ENCODE measurements around the gene SRP9.
"Not testable (repeated sequence)": the region's sequence is repeated elsewhere in the genome, so short reads cannot be mapped to it uniquely, and the experiment has no call there.

The SRP9 gene

DNA sequence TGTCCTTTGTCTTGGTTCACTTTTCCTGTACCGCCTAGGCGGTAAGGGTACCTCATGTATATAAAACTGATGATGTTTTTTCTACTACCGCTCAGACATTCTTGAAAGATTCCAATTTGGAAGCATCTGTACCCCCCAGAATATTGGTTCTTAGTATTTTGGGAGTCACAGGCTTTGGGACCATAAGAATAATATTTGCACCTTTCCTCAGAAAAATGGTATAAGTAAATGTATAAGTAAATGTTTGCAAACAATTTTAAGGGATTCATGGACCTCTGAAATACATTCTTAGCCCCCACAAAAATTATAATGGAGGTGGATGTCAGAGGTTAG is 677 bp downstream of the SRP9 start:
- DNase-seq, result no peak

DNA sequence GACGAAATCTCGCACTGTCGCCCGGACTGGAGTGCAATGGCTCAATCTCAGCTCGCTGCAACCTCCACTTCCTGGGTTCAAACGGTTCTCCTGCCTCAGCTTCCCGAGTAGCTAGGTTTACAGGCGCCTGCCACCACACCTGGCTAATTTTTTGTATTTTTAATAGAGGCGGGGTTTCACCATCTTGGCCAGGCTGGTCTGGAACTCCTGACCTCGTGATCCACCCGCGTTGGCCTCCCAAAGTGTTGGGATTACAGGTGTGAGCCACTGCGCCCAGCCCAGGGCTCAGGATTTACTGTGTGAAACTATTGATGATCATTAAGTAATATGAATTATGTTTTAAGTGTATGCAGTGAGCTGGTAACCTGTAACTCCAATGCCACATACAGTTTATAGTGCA is 1.5 kb downstream of the SRP9 start:
- DNase-seq, result not testable (repeated sequence)

- DNase-seq, result no peak
These were observed 2.5 kb downstream of the SRP9 start for GRCh38 chr1:225780134-225780533.

GRCh38 chr1:225780630-225781029 is 3.0 kb downstream of the SRP9 start:
- no peak for DNase-seq

GRCh38 chr1:225789142-225789541 is 11.5 kb downstream of the SRP9 start:
- not testable (repeated sequence) for DNase-seq

- DNase-seq, result no peak
These were observed 17.3 kb downstream of the SRP9 start for GRCh38 chr1:225794954-225795353.

DNA sequence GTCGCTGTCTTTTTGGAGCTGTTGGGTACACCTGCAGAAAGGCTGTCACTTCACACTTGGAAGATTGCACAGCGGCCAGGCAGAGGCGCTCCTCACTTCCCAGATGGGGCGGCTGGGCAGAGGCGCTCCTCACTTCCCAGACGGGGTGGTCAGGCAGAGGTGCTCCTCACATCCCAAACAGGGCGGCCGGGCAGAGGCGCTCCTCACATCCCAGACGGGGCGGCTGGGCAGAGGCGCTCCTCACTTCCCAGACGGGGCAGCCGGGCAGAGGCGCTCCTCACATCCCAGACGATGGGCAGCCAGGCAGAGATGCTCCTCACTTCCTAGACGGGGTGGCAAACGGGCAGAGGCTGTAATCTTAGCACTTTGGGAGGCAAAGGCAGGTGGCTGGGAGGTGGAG is 18.5 kb downstream of the SRP9 start:
- DNase-seq, result not testable (repeated sequence)

GRCh38 chr1:225801146-225801545 is 23.5 kb downstream of the SRP9 start:
- not testable (repeated sequence) for DNase-seq

DNA sequence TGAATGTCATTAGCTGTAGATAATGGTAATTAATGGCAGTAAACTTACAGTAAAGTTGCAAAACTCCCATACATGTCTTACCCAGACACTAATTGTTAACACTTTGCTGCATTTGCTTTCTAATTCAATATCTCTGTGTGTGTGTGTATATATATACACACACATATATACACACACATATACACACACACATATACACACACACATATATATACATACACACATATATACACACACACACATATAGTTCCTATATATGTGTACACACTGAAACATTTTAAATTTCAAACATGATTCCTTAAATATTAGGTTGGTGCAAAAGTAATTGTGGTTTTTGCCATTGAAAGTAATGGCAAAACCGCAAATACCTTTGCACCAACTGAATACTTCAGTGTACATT is 28.6 kb downstream of the SRP9 start:
- no peak for DNase-seq

DNA sequence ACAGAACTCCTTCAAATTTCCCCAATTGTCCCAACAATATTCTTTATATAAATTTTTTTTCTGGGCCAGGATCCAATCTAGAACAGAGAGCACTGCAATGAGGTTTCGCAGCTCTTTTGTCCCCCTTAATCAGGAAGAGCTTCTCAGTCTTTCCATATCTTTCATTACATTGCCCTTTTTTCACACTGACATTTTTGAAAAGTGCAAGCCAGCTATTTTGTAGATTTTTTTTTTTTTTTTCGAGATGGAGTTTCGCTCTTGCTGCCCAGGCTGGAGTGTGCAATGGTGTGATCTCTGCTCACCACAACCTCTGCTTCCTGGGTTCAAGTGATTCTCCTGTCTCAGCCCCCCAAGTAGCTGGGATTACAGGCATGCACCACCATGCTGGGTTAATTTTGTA is 29.1 kb downstream of the SRP9 start:
- DNase-seq, result not testable (repeated sequence)

GRCh38 chr1:225808136-225808535 is 30.5 kb downstream of the SRP9 start:
- no peak for DNase-seq

GRCh38 chr1:225809842-225810578 is 32.4 kb downstream of the SRP9 start, which contains the start of gene EPHX1:
Gene EPHX1 (plus strand): TSS chr1:225810124. CDS start chr1:225828730, 18,606 bp downstream.
- peak; percentile 74 for DNase-seq

GRCh38 chr1:225810579-225811538 is 33.2 kb downstream of the SRP9 start:
- DNase-seq, result not testable (repeated sequence)

- DNase-seq, result no peak
These were observed 34.2 kb downstream of the SRP9 start for GRCh38 chr1:225811622-225812487.

- no peak for DNase-seq
These were observed 35.0 kb downstream of the SRP9 start for GRCh38 chr1:225812488-225813213.

DNA sequence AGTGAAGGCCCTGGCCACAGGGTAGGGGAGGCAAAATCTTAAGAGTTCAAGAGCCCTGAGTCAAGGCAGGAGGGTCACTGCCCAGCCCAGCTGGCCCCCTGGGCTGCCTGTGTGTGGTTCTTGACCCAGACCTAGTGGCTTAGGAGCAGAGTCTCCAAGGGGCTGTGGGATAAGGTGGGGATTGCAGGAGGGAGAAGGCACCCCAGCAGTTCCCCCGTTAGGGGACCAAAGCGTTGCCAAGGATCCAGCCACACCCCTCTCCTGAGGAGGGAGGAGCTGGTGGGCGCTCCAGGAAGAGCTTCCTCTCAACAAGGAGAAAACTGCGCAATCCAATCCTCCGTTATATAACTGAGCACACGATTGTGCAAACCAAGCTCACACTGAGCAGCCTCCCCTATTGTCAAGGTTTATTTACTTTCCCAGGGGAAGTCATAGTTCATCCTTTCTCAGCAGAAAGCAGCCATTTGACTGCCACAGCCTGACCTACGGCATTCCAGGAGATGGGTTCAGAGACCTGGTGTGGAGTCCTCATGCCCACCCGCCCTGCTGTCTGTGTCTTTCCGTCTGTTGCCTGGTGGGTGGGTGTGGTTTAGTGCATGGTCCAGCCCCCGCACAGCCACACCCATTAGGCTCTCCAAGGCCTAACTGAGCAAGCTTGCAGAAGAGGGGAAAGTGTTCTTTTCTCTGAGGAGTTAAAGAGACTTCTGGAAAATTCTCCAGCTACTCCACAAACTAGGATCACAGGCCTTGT is 35.8 kb downstream of the SRP9 start:
- DNase-seq, result no peak

DNA sequence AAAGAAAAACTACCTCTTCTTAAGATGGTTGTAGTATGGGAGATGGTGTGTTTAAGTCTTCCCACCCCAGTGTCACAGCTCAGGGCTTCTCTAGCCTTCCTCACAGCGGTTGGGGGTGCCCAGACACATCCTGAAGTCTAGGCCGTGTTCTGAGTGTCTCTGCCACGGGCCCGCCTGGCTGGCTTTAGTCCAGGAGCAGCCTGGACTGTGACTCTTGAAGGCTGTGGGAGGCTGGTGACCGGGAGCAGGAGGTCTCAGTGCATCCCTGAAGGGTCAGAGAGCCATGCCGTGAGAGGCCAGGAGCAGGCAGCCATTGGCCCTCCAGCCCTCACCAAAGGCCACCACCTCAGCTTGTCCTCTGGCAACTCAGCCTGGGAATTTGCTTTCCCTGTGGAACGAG is 36.8 kb downstream of the SRP9 start:
- DNase-seq, result no peak

- not testable (repeated sequence) for DNase-seq
These were observed 37.5 kb downstream of the SRP9 start for GRCh38 chr1:225815090-225815489.

- no peak for DNase-seq
These were observed 38.0 kb downstream of the SRP9 start for GRCh38 chr1:225815526-225816178.

DNA sequence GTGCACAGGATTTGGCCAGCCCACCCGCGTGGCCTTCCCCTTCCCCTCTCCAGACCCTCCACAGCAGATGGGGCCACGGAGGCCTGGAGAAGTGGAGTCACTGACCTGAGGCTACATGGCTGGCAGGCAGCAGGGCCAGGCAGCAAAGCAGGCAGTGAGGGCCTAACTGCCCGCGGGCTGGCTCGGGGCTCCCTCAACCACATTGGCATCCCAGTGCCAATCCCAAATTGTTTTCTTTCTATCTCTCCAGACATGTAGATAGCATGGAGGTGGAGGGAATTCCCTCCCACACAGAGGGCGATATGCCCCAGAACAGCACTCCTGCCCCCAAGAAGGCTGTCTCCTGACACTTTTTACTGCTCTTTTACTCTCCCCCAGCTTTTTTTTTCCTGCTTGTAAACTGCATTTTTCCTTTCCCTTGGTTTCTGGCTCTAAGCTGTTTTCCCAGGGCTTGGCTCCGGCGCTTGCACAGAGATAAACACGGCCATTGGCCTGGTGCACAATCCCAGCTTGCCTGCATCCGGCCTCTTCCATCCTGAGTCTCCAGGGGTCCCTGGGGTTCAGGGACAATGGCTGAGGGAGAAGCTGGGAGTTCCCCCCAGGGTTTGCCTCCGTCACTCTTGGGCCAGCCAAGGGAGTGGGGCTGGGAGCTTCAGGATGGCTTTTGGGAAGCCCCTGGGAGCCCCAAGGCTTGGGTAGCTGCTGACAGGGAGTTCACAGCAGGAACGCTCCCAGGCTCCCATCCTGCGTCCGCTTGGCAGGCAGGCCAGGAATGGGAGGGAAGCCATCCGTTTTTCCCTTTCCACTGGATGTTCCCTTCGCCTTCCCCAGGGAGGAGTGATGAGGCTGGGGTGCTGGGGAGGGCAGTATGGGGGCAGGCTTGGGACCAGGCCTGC is 39.3 kb downstream of the SRP9 start:
- DNase-seq, result no peak
